HepG2 (cell line): Measurements from ENCODE around the gene MMP24OS. TPM values are rescaled to one million over a fixed set of nuclear protein-coding genes. Genes with fewer than 3 reads are reported as not detected.

Experiments
- ARID2 ChIP-seq: sonication (generic); formaldehyde crosslinking; IDR thresholded peaks from 2 replicates; pipeline ENCODE4 v1.8.1; 2022; ENCODE audit warnings: mild to moderate bottlenecking, missing genetic modification reagents, borderline replicate concordance
- CEBPG ChIP-seq: IDR thresholded peaks from 2 replicates; pipeline ENCODE4 v1.6.1; 2016
- DPF2 ChIP-seq: sonication (generic); formaldehyde crosslinking; IDR thresholded peaks from 2 replicates; pipeline ENCODE4 v1.4.0; 2020; ENCODE audit warnings: mild to moderate bottlenecking, low read depth, missing genetic modification reagents, borderline replicate concordance
- HIVEP1 ChIP-seq: sonication (generic); formaldehyde crosslinking; IDR thresholded peaks from 2 replicates; pipeline ENCODE4 v1.4.0; 2020; ENCODE audit warnings: mild to moderate bottlenecking, missing genetic modification reagents
- HNRNPL ChIP-seq: fragments of 200-400 bp; formaldehyde crosslinking; IDR thresholded peaks from 2 replicates; pipeline ENCODE4 v1.6.1; 2017; ENCODE audit warnings: mild to moderate bottlenecking, low read depth, low read length
- HNRNPUL1 ChIP-seq: fragments of 200-400 bp; formaldehyde crosslinking; IDR thresholded peaks from 2 replicates; pipeline ENCODE4 v1.6.1; 2017; ENCODE audit warnings: low read depth, mild to moderate bottlenecking, low read length, moderate library complexity
- IRX3 ChIP-seq: sonication (generic); formaldehyde crosslinking; IDR thresholded peaks from 2 replicates; pipeline ENCODE4 v1.8.1; 2023; ENCODE audit warnings: mild to moderate bottlenecking, low read depth, missing genetic modification reagents, borderline replicate concordance
- KDM6A ChIP-seq: IDR thresholded peaks from 2 replicates; pipeline ENCODE4 v1.6.1; 2016; ENCODE audit warnings: low read depth
- MEF2D ChIP-seq: sonication (generic); formaldehyde crosslinking; IDR thresholded peaks from 2 replicates; pipeline ENCODE4 v1.5.1; 2020; ENCODE audit warnings: mild to moderate bottlenecking, missing genetic modification reagents
- MTA3 ChIP-seq: sonication (generic); formaldehyde crosslinking; IDR thresholded peaks from 2 replicates; pipeline ENCODE4 v1.4.0; 2020; ENCODE audit warnings: missing genetic modification reagents
- NR2F2 ChIP-seq: IDR thresholded peaks from 2 replicates; pipeline ENCODE4 v1.6.1; 2012; ENCODE audit warnings: low read depth, inconsistent platforms, borderline replicate concordance
- PHF8 ChIP-seq: sonication (generic); formaldehyde crosslinking; IDR thresholded peaks from 2 replicates; pipeline ENCODE4 v1.5.0; 2020; ENCODE audit warnings: missing genetic modification reagents
- POLR2A ChIP-seq, 2 experiments: IDR thresholded peaks; 2 replicates each; pipeline ENCODE4 v1.6.1; 2011; ENCODE audit warnings: low read depth in 2 of 2, low read length in 2 of 2, mild to moderate bottlenecking in 1 of 2, moderate library complexity in 1 of 2; ENCODE audit not compliant: insufficient read depth in 1 of 2
- PPARG ChIP-seq: conservative IDR thresholded peaks from 2 replicates; pipeline ENCODE4 v1.6.1; 2016; ENCODE audit warnings: missing biosample characterization, missing genetic modification reagents
- RBFOX2 ChIP-seq: fragments of 200-400 bp; formaldehyde crosslinking; IDR thresholded peaks from 2 replicates; pipeline ENCODE4 v1.6.1; 2017; ENCODE audit warnings: low read depth, mild to moderate bottlenecking, low read length
- RXRB ChIP-seq: IDR thresholded peaks from 2 replicates; pipeline ENCODE4 v1.6.1; 2016; ENCODE audit warnings: borderline replicate concordance, missing genetic modification reagents, missing compliant biosample characterization
- SPEN ChIP-seq: sonication (generic); formaldehyde crosslinking; IDR thresholded peaks from 2 replicates; pipeline ENCODE4 v1.5.1; 2020; ENCODE audit warnings: low read depth, mild to moderate bottlenecking, missing genetic modification reagents
- SRSF9 ChIP-seq: fragments of 200-400 bp; formaldehyde crosslinking; IDR thresholded peaks from 2 replicates; pipeline ENCODE4 v1.6.1; 2018; ENCODE audit warnings: borderline replicate concordance, mild to moderate bottlenecking, low read depth, low read length; ENCODE audit not compliant: insufficient read depth, poor library complexity, severe bottlenecking
- TCF7 ChIP-seq: sonication (generic); IDR thresholded peaks from 2 replicates; pipeline ENCODE4 v1.6.1; 2016; ENCODE audit warnings: antibody characterized with exemption, low read depth
- TCF7L2 ChIP-seq: IDR thresholded peaks from 2 replicates; pipeline ENCODE4 v1.6.1; 2011; ENCODE audit warnings: mild to moderate bottlenecking, low read depth, low read length, moderate library complexity
- THYN1 ChIP-seq: sonication (generic); formaldehyde crosslinking; IDR thresholded peaks from 2 replicates; pipeline ENCODE4 v1.8.1; 2023; ENCODE audit warnings: low read depth, mild to moderate bottlenecking, moderate library complexity, missing genetic modification reagents, borderline replicate concordance
- TRIM24 ChIP-seq: sonication (generic); formaldehyde crosslinking; IDR thresholded peaks from 2 replicates; pipeline ENCODE4 v1.8.0; 2022; ENCODE audit warnings: mild to moderate bottlenecking, missing genetic modification reagents
- YEATS2 ChIP-seq: sonication (generic); formaldehyde crosslinking; IDR thresholded peaks from 2 replicates; pipeline ENCODE4 v1.4.0; 2020; ENCODE audit warnings: missing genetic modification reagents, borderline replicate concordance
- ZFAT ChIP-seq: sonication (generic); formaldehyde crosslinking; conservative IDR thresholded peaks from 2 replicates; pipeline ENCODE4 v1.8.1; 2023; ENCODE audit warnings: missing genetic modification reagents, inconsistent platforms
- ZNF17 ChIP-seq: sonication (generic); formaldehyde crosslinking; IDR thresholded peaks from 2 replicates; pipeline ENCODE4 v1.5.0; 2020; ENCODE audit warnings: mild to moderate bottlenecking, missing genetic modification reagents
- ZNF205 ChIP-seq: IDR thresholded peaks from 2 replicates; pipeline ENCODE4 v1.6.1; 2018; ENCODE audit warnings: missing biosample characterization, missing genetic modification reagents
- ZNF343 ChIP-seq: sonication (generic); formaldehyde crosslinking; IDR thresholded peaks from 2 replicates; pipeline ENCODE4 v1.4.0; 2020; ENCODE audit warnings: mild to moderate bottlenecking, missing genetic modification reagents
- ZNF564 ChIP-seq: sonication (generic); formaldehyde crosslinking; IDR thresholded peaks from 2 replicates; pipeline ENCODE4 v1.8.1; 2023; ENCODE audit warnings: mild to moderate bottlenecking, missing genetic modification reagents
- ZNF83 ChIP-seq: sonication (generic); formaldehyde crosslinking; IDR thresholded peaks from 2 replicates; pipeline ENCODE4 v1.4.0; 2020; ENCODE audit warnings: missing genetic modification reagents, mild to moderate bottlenecking, borderline replicate concordance
- polyA plus RNA-seq, 8 experiments: library from polyadenylated mRNA; depleted of rRNA in 3 of 8; stranded (reverse) in 7 of 8; unstranded in 1 of 8; fragments of >200 nt; fragmentation: Illumina TruSeq in 4 of 8; extraction: Trizol in 4 of 8; gene quantifications; 2 replicates each; pipeline versions ENCODE4 v1.2.1 to v1.2.3, GENCODE V29; 2011 to 2016; ENCODE audit warnings: low read depth in 4 of 8, missing spikeins in 1 of 8, mixed read lengths in 1 of 8; ENCODE audit not compliant: insufficient read depth in 1 of 8
- total RNA-seq, 5 experiments: library from RNA; depleted of rRNA; stranded (reverse); fragments of >200 nt; fragmentation: Illumina TruSeq; extraction: Trizol; gene quantifications; 2 replicates each; pipeline ENCODE4 v1.2.3, GENCODE V29; 2016; ENCODE audit warnings: low read depth in 1 of 5
- TF ChIP-seq, protein P1 (sequence below): sonication (generic); formaldehyde crosslinking; IDR thresholded peaks from 2 replicates; pipeline ENCODE4 v1.9.0; 2021; ENCODE audit warnings: missing genetic modification reagents, borderline replicate concordance

MMP24OS gene
- total and polyA plus RNA-seq, 2 of the 13 experiments (the other 11 are each of a cell fraction or from before 2014, with no cell fraction given), result 6.0 to 8.5 TPM

DNA sequence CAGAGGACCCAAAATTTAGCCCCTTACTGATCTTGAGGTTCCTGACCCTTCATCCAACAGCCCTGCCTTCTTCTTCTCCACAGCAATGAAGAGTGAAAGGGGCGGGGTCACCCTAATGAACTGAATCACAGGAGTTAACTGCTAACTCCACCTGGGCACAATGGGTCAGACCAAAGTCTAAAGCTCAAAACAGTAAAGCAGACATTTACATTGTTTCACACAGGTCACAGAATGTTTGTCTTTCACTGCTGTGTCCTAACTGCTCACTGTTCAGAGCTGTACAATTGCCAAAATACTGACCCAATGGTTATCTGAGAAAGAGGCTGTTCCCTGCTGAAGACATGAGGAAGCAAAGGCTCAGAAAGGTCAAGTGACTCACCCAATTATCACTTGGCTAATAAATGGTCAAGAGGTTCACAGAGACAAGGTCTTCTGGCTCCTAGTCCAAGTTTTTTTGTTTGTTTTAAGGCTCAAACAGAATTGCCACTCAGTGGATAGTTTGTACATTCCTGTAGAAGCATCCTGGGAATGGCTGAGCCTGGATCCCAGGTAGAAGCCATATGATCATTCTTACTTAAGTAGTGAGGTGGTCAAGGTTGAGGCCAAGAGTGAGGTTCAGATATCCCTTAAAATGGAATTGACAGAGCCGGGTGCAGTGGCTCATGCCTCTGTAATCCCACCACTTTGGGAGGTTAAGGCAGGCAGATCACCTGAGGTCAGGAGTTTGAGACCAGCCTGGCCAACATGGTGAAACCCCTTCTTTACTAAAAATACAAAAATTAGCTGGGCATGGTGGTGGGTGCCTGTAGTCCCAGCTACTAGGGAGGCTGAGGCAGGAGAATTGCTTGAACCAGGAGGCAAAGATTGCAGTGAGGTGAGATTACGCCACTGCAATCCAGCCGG, 49.4 kb upstream of the MMP24OS start (continued):
- TF ChIP-seq, protein P1, sequence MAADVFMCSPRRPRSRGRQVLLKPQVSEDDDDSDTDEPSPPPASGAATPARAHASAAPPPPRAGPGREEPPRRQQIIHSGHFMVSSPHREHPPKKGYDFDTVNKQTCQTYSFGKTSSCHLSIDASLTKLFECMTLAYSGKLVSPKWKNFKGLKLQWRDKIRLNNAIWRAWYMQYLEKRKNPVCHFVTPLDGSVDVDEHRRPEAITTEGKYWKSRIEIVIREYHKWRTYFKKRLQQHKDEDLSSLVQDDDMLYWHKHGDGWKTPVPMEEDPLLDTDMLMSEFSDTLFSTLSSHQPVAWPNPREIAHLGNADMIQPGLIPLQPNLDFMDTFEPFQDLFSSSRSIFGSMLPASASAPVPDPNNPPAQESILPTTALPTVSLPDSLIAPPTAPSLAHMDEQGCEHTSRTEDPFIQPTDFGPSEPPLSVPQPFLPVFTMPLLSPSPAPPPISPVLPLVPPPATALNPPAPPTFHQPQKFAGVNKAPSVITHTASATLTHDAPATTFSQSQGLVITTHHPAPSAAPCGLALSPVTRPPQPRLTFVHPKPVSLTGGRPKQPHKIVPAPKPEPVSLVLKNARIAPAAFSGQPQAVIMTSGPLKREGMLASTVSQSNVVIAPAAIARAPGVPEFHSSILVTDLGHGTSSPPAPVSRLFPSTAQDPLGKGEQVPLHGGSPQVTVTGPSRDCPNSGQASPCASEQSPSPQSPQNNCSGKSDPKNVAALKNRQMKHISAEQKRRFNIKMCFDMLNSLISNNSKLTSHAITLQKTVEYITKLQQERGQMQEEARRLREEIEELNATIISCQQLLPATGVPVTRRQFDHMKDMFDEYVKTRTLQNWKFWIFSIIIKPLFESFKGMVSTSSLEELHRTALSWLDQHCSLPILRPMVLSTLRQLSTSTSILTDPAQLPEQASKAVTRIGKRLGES (CRISPR knock-in tag), result 0 out of 2 replicates have a peak, but pooled peaks have one; percentile 26
- TF ChIP-seq MTA3 (CRISPR knock-in tag), result no peak
- peak; percentile 94 for TF ChIP-seq RXRB
- no peak for TF ChIP-seq SRSF9
- TF ChIP-seq ZNF564, result peak; percentile 68; the same call in 1 of the 2 replicates
- TF ChIP-seq TCF7L2, result no peak
- TF ChIP-seq NR2F2, result peak; percentile 98
- no peak for TF ChIP-seq RBFOX2
- TF ChIP-seq YEATS2 (CRISPR knock-in tag), result peak; percentile 78; the same call in 1 of the 2 replicates
- TF ChIP-seq ZNF205 (CRISPR knock-in tag), result peak; percentile 89
- peak; percentile 52 for TF ChIP-seq PHF8 (CRISPR knock-in tag)
- no peak for TF ChIP-seq ZNF17 (CRISPR knock-in tag)
- TF ChIP-seq MEF2D (CRISPR knock-in tag), result peak; percentile 97
- no peak; the same call in 1 of the 2 replicates for TF ChIP-seq TRIM24
- peak; percentile 99 for TF ChIP-seq KDM6A (CRISPR knock-in tag)
- TF ChIP-seq ZNF83 (CRISPR knock-in tag), result 0 out of 2 replicates have a peak, but pooled peaks have one; percentile 57
- TF ChIP-seq PPARG, result peak; percentile 93
- TF ChIP-seq ZNF343 (CRISPR knock-in tag), result peak; percentile 23; the same call in 1 of the 2 replicates
- TF ChIP-seq POLR2A (IDR thresholded peaks at IDR 0.05; ENCODE audit: insufficient read depth in 1 of 2, low read depth in 2 of 2, low read length in 2 of 2), result peak in 1 of 2 experiments; percentile 12; a peak in 1 of 4 replicates
- TF ChIP-seq ARID2 (CRISPR knock-in tag), result peak; percentile 76; the same call in 1 of the 2 replicates
- no peak for TF ChIP-seq THYN1
- TF ChIP-seq TCF7, result peak; percentile 73
- TF ChIP-seq SPEN (CRISPR knock-in tag), result peak; percentile 82
- TF ChIP-seq CEBPG (CRISPR knock-in tag), result peak; percentile 89
- 0 out of 2 replicates have a peak, but pooled peaks have one; percentile 13 for TF ChIP-seq IRX3 (CRISPR knock-in tag)
- TF ChIP-seq ZFAT (CRISPR knock-in tag), result no peak
- 0 out of 2 replicates have a peak, but pooled peaks have one; percentile 32 for TF ChIP-seq HNRNPL
- peak; percentile 99 for TF ChIP-seq DPF2 (CRISPR knock-in tag)
- TF ChIP-seq HNRNPUL1, result 0 out of 2 replicates have a peak, but pooled peaks have one; percentile 55
- TF ChIP-seq HIVEP1, result no peak
